Measurements from ENCODE around the gene RXFP2.

GRCh38 chr13:31846182-31846938 is 107.0 kb downstream of the RXFP2 start:
- TF ChIP-seq CTCF (IDR thresholded peaks at IDR 0.05; ENCODE audit: insufficient read depth, low read length) (no peak), POLR2AphosphoS5 (IDR thresholded peaks at IDR 0.05; ENCODE audit: low read depth) (no peak), REST (IDR thresholded peaks at IDR 0.05; ENCODE audit: insufficient replicate concordance, low read depth) (no peak), GABPA (IDR thresholded peaks at IDR 0.05; ENCODE audit: low read depth) (no peak), SPI1 (IDR thresholded peaks at IDR 0.05; ENCODE audit: borderline replicate concordance, low read depth) (no peak)
